Suppressor macrophage treated with lipopolysaccharide for 4 hours (primary cell): Measurements from ENCODE around the gene HOPX.
"Not testable (repeated sequence)": the region's sequence is repeated elsewhere in the genome, so short reads cannot be mapped to it uniquely, and the experiment has no call there.

Experiments used
- DNase-seq: peaks from one replicate; pipeline ENCODE4 v3.0.0-alpha.2; 2020

Gene HOPX

DNA sequence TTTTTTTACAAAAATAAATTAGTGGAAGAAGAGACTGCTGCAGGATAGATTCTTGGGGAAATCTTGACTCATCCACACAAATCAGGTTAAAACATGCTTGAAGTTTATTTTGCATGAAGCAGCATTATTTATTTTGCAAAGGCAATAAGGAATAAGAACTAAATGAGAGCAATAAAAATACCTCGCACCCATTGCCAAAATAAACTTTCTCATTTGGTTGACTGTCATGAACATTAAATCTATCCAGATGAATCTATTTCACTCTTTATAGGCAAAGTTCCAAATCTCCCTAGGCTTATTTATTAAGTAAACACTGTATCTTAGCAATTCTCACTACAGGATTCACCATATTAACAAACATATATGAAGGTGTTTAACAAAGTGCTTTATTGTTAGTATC, 58.9 kb downstream of the HOPX start:
- no peak for DNase-seq

DNA sequence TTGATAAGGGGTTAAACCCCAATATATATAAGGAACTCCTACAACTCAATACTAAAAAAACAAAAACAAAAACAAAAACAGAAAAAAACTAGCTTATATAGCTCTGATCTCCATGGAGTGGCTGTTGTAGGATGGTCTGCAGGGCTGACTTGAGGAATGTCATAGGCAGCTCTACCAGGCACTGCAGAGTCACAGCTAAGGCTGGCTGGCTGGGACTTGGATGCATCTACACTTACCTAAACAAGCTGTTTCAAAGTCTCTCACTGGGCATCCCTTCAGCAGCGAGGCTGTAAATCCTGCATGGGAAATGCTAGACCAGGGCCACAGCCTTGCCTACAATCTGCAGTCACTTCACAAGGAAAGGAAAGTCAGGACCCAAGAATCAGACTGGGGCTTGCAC, 61.3 kb downstream of the HOPX start:
- no peak for DNase-seq

DNA sequence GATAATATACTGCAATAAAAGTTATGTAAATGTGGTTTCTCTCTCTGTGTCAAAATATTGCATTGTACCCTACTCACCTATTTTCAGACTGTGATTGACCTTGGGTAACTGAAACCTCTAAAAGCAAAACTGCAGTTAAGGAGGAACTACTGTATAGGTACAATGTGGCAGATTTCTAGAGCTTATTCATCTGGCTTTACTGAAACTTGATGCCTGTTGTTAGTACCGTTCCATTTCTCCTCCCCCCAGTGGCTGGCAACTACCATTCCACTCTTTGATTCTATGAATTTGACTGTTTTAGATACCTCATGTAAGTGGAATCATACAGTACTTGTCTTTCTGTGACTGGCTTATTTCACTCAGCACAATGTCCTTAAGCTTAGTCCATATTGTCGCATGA, 61.9 kb downstream of the HOPX start:
- no peak for DNase-seq

DNA sequence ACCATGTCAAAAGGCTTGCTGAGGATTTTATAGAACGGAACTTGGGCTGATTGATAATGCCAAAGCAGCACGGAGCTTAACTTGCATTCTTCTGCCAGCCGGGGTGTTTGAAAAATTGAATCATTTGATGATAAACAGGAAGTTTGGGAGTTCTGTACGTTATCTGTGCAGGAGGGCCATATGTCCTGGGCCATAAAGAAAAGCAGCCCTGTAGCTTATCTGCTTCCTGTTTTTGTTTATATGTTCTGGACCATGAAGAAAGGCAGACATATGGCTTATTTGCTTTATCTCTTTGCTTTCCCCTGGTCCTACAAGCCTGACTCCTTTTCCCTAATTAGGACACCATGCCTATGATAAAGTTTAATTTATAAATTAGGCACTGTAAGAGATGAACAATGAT, 62.4 kb downstream of the HOPX start:
- no peak for DNase-seq

DNA sequence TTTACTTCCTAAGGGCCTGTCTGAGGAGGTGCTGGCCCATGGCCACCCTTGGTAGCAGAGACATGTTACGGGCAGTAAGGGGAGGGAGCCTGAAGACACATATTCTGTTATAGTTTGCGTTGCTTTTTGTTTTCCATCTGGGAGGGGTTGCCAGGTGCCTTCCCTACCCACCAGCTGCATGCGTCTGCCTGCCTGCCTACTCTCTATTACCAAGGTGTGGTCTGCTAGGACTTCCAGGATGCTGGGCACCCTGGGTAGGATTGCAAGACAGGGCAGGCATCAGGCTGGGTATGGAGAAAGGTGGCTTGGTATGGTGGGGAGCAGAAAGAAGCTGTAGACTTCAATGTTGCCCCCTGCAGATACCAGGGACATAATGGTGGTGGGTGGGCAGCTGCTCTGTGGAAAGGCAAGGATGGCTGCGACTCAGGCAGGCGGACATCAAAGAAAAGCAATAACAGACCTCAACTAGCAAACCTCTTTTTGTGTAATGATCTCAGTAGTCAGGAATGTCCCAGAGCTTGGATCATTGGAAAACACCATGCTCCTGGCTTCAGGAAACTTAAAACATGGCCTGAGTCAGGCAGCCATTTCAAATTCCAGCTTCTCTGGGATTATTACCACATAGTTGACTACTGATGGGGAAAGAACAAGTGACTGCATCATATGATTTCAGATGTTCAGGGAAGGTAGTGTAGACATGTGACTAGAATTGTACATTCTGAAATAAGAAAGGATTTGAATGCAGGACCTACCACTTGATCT, 67.8 kb downstream of the HOPX start:
- DNase-seq: no peak

DNA sequence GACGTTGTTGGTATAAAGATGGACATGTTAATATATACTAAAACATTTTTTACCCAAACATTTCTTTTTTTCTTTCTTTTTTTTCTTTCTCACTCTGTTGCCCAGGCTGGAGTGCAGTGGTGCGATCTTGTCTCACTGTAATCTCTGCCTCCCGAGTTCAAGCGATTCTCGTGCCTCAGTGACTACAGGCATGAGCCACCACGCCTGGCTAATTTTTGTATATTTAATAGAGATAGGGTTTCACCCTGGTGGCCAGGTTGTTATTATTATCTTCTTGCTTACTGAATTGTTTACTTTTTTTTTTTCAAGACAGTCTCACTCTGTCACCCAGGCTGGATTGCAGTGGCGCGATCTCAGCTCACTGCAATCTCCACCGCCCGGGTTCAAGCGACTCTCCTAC, 68.8 kb downstream of the HOPX start:
- DNase-seq: no peak

DNA sequence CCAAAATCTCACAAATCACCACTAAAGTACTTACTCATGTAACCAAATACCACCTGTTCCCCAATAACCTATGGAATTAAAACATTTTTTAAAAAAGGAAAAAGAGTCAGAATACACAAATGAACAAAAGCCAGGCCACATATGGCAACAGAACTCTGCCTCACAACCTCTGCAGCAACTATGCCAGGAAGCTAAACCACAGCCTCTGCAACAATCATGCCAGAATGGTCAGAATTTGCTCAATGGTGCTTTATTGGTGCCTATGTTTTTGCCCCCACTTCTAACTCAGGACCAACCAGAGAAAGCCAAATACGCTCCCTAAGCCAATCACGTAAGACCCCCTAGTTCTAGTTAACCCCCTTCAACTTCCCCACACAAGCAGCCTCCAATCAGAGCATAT, 69.6 kb downstream of the HOPX start:
- no peak for DNase-seq

DNA sequence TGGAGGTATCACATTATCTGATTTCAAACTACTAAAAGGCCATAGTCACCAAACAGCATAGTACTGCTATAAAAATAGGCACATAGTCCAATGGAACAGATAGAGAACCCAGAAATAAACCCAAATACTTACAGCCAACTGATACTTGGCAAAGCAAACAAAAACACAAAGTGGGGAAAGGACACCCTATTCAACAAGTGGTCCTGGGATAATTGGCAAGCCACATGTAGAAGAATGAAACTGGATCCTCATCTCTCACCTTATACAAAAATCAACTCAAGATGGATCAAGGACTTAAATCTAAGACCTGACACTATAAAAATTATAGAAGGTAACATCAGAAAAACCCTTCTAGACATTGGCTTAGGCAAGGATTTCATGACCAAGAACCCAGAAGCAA, 70.9 kb downstream of the HOPX start:
- DNase-seq: not testable (repeated sequence)

DNA sequence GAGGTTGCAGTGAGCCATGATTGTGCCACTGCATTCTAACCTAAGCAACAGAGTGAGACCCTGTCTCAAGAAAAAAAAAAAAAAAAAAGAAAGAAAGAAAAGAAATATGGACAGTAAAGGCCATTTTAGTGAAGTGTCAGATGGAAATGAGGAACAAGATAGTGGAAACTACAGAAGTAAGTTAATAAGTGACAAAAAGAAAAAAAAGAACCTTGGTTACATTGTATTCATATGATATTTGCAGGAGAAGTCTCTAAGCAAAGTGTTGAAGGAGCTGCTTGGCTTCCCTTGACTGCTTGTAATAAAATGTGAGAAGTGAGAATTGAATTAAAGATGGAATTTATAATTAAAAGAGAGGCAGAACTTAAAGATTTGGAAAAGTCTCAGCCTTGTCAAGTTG, 73.2 kb downstream of the HOPX start:
- DNase-seq: no peak

DNA sequence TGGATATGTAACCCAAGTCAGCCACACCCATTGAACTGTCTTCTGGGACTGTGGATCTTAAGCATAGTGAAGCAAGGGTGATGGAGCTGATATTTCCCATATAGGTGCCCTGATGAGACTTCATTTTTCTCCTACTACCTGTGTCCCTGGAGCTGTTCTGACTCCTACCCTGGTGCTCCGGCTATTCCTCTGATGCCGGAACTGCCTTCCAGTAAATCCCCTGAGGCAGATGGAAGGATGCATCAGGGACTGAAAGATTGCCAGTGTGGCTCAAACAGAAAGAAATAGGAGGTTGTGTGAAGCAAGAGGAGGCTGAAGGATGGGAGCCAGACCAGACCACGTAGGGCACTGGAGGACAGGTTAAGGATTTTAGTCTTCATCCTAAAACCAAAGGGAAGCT, 74.7 kb downstream of the HOPX start:
- DNase-seq: no peak

DNA sequence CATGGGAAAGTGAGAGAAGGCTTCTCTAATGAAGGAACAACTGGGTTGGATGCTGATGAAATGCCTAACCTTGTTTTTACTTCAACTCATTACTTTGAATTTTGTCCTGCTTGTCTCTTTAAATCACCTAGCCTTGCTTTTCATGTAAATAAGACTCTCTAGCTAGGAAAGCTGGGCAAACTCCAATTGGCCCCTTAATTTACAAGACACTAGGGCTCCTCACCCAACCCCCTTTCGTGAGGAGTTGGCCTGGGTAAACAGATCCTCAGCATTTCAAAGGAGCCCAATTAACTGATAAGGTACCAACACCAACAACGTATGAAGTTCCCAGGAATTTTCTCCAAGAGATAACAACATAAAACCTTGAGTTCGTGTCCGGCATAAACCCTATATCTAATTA, 75.6 kb downstream of the HOPX start:
- DNase-seq: not testable (repeated sequence)

DNA sequence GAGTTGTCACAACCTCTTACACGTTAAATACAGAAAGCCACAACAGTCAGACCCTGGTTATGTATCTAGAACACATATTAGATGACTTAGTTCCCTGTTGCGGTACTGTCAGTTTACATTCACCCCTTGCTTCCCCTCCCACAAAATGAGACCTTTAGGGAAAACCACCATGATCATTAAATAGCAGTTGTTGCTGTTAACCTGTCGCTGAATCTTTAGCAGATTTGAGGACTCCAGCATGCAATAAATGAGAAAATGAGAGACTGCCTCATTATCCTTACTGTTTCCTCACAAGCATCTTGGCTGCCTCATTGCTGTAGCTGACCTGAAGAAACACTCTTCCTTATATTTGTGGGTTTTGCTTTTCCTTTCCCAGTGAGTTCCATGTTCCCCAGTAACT, 77.8 kb downstream of the HOPX start:
- DNase-seq: no peak
